ENCODE measurements around the gene CAPZA1. TPM values are rescaled to one million over a fixed set of nuclear protein-coding genes. Genes with fewer than 3 reads are reported as not detected.
"Not testable (repeated sequence)": the region's sequence is repeated elsewhere in the genome, so short reads cannot be mapped to it uniquely, and the experiment has no call there.

The CAPZA1 gene
- polyA plus RNA-seq, 5 donors: 119 to 188 (median 144) TPM

DNA sequence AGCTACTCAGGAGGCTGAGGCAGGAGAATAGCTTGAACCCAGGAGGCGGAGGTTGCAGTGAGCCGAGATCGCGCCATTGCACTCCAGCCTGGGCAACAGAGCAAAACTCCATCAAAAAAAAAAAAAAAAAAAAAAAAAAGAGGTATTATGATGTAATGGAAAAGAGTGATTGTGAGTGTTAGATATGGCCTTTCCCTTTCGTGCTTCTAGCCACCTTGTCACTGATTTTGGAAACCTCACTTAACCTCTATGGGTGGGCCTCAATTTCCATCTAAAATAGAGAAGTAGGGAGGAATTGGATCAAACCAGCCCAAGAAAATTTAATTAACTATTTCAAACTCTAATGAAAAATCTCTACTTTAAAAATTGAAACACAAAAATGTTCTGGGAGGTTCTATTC lies 4.9 kb downstream of the CAPZA1 start:
- not testable (repeated sequence) for DNase-seq

DNA sequence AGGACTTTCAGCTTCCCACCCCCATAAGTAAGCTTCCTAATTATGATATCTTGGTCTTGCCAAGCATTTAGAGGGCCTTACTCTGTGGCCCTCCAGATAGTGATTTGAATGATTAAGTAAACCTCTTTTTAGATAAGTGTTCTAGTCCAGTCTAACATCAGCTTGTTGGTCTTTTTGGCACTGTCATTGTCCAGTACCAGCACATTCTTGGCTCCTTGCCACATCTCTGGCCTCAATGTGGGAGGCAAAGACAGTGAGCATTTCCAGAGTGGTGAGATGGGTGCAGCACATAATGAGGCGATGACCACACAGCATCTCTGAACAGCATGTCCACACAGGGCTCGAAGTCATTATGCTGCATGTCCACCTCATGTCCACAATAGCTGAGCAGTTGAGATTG lies 6.1 kb downstream of the CAPZA1 start:
- DNase-seq: no peak

DNA sequence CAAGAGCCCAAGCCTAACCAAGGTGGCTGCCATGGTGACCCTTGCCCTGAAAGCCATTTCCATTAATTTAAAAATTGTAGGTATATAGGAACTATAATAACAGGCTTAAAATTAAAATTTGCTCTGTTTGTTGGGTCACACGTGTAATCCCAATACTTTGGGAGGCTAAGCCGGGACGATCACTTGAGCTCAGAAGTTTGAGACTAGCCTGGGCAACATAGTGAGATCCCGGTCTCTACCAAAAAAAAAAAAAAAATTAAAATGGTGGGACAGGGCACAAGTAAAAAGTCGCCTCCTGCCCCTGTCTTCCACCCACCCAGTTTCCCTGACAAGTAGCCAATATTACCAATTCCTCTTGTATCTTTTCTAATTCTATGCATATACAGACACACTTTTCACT lies 6.6 kb downstream of the CAPZA1 start:
- DNase-seq: no peak

DNA sequence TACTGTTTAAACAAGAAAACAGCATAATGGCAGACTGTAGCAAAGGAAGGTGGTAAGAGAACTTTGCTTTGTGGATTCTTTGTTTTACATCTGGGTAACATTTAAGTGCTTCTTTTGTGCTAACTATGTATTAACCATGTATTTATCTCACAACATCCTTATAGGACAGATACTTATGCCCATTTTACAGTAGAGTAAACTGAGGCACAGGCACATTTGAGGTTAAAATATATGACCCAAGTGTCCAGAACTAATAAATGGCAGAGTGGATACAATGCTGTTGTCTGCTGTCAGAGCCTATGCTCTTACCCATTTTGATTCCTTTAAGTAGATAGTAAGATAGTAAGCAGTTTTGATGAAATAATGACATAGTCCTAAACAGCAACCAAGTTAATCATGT lies 7.3 kb downstream of the CAPZA1 start:
- DNase-seq: no peak

DNA sequence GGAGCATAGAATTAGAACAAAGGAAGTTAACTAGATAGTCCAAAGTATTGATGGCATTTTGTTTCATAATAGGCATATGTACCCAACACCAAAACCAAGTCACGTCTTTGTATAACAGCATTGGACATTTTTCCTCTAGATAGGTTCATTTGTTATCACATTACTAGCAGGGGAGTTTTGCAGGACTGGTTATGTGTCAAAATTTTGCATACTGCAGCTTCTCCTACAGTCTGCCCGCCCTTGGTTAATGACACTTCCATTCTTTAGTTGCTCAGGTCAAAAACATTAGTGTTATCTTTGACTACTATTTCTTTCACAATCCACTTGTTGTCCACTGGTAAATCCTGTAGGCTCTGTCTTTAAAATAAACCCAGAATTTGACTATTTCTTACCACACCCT lies 8.9 kb downstream of the CAPZA1 start:
- DNase-seq: no peak

DNA sequence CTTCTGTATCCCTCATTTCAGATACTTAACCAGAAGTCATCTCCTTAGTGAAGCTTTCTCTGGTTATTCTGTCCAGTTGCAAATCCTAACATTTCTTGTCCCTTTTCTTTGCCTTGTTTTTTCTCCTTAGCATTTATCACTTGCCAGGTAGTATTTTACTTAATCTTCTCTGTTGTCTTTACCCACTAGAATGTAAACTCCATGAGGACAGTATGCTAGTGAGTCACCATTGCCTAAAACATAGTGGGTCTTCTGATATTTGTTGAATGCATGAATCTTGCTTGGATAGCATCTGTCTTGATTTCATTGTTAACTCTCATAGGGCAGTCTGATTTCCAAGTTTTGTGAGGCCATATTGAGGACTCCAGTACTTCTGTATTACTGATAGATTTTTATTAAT lies 9.6 kb downstream of the CAPZA1 start:
- no peak for DNase-seq

DNA sequence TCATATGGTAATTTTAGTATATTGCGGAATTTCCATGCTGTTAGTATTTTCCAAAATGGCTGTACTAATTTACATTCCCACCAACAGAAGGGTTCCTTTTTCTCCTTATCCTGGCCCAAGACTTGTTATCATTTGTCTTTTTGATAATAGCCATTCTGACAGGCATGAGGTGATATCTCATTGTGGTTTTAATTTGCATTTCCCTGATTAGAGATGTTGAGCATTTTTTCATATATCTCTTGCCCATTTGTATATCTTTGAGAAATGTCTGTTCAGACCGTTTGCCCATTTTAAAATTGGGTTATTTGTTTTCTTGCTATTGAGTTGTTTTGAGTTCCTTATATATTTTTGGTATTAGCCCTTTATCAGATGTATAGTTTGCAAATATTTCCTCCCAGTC lies 14.0 kb downstream of the CAPZA1 start:
- DNase-seq: no peak

DNA sequence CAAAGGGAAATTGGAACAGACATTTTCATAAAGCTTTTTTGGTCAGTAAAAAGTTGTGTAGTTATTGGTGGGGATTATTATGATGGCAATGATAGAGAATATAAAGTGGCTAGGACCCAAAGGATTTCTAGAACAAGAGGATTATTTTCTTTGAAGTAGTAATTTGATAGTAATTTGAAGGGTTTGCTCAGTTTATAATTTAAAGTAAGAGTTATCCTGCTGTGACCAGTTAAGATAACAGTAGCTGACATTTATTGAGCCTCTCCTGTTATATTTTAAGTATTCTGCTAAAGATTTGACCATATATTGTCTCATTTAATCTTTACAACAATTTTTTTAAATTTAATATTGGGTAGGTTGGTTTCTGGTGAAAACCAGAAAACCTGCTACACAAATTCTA lies 14.7 kb downstream of the CAPZA1 start:
- DNase-seq: no peak

DNA sequence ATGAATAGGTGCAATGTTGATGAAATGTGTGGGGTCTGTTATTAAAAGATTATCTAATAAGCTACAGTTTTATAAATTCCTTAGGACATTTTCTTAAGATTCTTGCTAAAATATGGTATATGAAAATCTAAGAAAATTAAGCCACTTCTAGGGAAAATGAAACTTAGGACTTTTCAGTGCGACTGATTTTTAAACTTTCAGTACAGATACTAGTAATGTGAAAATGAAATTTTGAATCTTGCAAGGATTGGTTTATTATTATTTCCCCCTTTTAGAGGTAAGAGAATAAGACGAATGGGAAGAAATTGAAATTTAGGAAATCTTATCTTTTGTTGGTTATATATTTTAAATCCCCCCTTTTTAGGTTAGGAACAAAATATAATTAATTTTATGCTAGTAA lies 16.4 kb downstream of the CAPZA1 start:
- no peak for DNase-seq

DNA sequence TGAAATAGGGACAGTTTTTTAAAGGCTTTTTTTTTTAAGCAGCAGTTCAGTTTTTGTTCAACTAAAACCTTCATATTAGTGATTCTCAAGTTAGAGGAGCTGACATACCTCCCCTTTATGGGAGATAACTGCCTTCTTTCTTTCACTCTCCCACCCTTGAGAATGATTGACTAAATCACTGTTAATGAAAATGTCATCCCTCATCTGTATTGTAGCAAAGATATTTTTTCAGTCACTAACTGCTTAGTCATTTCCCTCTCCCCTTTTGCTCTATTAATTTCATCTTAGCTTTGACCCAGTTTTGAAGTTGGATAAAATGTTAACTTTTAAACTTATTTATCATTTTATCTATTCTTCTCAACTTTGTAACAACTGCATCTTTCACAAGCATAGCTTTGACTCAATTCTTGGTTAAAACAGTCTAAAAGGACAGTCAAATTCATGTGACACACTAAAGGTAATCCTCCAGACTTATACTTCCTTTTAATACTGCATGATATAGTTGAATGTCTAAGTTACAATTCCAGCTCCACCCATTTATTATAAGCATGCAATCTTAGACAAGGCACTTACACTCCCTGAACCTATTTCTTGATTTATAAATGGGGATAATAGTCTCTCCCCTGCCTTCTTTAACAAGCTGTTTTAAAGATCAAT lies 17.1 kb downstream of the CAPZA1 start:
- DNase-seq: no peak

DNA sequence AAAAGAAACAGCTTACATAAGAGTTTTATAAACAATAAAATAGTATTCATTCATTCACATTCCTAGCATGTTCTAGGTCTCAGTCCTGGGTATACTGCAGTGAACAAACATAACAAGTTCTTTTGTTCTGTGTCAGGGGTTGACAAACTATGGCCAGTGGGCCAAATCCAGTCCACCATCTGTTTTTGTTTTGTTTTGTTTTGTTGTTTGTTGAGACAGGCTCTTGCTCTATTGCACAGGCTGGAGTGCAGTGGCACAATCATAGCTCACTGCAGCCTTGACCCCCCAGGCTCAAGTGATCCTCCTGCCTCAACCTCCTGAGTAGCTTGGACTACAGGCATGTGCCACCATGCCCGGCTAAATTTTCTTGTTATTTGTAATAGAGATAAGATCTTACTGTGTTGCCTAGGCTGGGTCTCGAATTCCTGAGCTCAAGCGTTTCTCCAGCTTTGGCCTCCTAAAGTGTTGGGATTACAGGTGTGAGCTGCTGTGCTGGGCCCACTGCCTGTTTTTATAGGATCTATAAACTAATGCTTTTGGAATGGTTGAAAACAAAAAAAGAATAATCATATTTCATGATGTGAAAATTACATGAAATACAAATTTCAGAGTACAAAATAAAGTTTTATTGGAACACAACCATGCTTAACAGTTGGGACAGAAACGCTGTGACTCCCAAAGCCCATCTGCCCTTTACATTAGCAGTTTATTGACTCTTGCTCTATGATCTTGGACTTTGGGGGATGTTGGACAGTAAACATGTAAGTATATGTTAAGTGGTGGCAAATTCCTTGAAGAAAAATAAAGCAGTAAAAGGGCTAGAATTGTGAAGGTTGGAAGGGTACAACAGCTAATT lies 17.9 kb downstream of the CAPZA1 start:
- no peak for DNase-seq

DNA sequence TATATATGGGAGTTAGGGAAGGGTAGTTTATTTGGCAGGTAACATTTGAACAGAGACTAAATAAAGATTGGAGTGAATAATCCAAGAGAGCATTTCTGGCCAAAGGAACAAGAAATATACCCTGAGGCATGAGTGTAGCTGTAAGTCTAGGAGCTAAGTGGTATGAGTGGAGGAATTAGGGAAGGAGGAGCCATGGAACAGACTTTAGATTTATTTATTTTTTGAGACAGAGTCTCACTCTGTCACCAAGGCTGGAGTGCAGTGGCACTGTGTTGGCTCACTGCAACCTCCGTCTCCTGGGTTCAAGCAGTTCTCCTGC lies 18.4 kb downstream of the CAPZA1 start:
- DNase-seq: no peak

DNA sequence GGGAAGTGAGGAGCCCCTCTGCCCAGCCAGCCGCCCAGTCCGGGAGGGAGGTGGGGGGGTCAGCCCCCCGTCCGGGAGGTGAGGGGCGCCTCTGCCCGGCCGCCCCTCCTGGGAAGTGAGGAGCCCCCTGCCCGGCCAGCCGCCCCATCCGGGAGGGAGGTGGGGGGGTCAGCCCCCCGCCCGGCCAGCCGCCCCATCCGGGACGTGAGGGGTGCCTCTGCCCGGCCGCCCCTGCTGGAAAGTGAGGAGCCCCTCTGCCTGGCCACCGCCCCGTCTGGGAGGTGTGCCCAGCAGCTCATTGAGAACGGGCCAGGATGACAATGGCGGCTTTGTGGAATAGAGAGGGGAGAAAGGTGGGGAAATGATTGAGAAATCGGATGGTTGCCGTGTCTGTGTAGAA lies 20.8 kb downstream of the CAPZA1 start:
- DNase-seq: not testable (repeated sequence)

DNA sequence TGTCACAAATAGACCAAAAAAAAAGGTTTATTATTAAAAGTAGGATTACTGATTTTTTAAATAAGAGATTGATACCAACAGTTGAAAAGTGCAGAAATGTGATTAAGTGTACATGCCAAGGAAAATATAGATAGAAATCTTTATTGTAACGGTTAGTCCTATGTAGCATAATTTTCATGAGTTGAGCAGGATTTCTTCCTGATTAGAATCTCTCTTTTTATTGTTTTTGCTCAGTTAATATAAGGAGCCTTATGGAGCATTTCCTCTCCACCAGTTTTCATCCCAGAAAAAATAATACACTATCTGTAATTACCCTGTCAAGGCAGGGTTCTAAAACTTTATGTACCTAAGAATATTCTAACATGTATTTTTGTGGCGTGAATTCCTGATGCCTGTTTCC lies 23.4 kb downstream of the CAPZA1 start:
- DNase-seq: no peak

DNA sequence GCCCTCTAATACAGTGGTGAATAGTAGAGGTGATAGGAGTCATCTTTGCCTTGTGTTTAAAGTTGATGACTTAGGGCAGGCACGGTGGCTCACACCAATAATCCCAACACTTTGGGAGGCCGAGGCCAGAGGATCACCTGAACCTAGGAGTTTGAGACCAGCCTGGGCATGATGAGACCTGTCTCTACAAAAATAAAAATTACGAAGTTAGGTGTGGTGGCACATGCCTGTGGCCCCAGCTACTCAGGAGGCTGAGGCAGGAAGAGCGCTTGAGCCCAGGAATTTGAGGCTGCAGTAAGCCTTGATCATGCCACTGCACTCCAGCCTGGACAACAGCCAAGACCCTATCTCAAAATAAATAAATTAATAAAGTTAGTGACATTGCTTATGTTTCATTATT lies 26.6 kb downstream of the CAPZA1 start:
- DNase-seq: no peak

DNA sequence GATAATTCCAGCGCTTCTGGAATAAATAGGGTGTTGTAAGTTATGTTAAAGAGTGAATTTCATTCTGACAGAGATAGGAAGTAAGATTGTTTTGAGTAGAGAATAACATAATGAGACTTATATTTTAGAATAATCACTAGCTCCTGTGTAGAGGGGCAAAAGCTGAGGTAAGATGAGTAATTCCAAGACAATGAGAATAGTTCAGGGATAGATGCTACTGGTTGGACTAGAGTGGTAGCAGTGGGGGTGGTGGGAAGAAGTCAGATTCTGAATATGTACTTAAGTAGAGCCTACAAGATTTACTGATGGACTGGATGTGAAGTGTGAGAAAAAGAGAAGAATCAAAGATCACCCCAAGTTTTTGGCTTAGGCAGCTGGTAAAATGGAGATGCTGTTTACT lies 31.6 kb downstream of the CAPZA1 start:
- no peak for DNase-seq

DNA sequence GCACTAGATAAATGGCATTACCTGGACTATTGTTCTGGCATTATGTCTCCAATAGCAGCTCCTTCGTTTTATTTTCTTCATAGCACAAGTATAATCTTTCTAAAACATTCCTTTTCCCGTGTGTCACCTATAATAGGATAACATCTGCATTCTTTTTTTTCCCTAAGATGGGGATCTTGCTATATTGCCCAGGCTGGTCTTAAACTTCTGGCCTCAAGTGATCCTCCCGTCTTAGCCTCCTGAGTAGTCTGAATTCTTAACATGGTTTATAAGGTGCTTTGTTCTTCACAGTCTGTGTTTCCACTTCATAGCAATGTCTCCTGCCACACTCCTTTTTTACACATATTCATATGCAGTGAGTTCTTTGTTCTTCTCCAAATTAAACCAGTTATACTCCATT lies 46.2 kb downstream of the CAPZA1 start:
- no peak for DNase-seq

DNA sequence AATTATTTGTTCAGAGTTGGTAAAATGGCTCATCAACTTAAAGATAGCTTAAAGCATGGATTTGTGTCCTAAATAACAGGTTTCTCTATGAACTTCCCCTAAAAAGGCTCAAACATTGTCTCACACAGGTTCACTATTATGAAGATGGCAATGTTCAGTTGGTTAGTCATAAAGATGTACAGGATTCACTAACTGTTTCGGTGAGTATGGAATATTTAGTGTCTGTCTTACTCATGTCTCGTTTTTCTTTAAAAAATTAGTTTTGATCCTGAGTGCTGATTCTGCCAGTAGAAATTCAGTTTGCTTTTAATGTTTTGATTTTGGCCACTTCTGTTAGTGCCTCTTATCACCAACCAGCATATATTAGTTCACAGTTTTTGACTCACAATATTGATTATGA lies 47.3 kb downstream of the CAPZA1 start:
- no peak for DNase-seq

DNA sequence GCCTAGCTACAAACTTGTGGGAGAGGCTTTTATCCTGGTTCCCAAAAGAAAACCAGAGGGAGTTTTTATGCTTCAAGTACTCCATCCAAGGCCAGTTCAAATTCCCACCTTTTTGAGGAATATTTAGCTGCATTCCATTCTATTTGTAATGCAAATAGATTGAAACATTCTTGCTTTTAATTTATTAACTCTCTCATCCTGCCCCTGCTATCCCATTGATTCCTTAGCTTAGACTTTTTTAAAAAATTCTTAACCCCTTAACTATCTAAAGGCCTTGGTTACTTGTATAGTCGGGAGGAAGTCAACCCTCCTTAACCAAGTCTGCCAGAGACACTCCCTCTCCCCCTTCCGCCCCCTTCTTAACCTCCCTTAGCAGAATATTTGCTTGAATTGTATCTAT lies 52.4 kb downstream of the CAPZA1 start:
- no peak for DNase-seq

DNA sequence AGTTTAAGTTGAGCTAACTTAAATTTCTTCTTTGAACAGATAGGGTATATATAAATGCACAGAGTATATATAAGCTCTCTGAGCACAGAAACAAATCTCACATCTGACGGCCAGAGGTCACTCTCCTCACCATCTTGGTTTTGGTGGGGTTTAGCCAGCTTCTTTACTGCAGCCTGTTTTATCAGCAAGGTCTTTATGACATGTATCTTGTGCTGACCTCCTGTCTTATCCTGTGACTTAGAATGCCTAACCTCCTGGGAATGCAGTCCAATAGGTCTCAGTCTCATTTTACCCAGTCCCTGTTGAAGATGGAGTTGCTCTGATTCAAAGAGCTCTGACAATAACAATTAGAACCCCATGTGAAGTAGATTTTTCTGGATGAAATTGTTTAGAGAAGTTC lies 53.2 kb downstream of the CAPZA1 start:
- no peak for DNase-seq

DNA sequence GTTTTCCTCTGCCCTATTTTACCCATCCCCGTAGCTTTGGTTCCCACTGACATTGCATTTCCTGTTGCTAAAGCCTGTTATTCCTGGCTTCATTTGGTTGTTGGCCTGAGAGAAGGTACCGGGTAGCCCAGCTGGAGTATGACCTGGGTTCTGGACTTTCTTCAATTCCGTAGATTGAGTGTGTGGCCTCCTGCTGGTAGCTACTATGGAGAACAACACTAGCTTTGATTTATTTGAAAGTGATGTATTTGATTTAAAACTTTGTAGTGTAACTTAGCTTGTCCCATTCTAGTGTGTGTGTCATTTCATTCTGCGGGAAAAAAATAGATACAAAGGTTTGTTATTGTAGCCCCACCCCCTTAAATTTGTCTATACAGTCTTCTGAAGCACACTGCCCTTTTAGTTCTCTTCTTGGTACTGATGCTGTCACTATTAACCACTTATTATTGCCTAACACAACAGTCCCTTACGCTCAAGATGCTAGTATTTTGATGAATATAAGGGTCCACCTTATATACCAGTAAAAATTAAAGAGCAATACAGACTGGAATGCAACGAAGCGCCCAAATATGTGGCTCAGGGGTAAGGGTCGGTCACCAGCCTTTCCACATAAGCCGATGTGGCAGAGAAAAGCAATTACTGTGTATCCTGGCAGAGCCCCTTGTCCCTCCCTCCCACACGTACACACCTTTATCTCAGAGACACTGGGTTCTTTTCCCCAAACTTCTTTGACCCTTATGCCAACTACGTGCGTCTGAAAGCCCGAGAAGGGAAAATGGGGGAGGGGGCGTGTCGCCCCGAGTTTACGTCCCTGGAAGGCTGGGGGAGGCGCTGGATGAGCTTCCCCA lies 54.2 kb downstream of the CAPZA1 start:
- DNase-seq: peak; percentile 27 to 37

DNA sequence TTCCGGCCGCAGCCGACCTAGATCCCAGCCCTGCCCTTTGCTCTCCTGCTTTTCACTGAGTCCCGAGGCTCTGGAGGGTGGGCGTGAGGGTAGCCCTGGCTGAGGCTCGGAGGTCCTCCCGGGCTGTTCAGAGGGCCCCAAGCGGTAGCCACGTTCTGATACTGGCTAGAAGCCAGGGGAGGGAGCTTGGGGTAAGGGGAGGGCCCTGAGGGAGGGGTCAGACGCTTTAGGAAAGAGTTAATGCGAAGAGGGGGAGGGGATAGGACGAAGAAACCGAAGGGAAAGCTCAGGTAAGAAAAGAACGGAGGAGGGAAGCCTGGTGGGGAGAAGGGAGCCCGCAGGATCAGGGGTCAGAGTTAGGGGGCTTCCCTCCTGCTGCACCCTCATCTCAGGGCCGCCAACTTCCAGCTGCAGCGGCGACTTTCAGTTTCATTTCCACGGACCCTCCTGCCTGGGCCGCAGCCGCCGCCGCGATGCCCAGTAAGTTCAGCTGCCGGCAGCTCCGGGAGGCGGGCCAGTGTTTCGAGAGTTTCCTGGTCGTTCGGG lies 54.9 kb downstream of the CAPZA1 start, which contains the start of gene MOV10:
TSS of gene MOV10 (plus strand) at position 220 of the 546 bp plus-strand sequence. CDS start at position 474, 254 bp downstream.
- DNase-seq: peak; percentile 78 to 81

Measured in right lung (tissue), 5 donors.